HepG2 (cell line): ENCODE measurements around the gene CTSA. TPM values are rescaled to one million over a fixed set of nuclear protein-coding genes. Genes with fewer than 3 reads are reported as not detected.

ENCODE experiments used
- ETS1 ChIP-seq: sonication (generic); formaldehyde crosslinking; IDR thresholded peaks from 2 replicates; pipeline ENCODE4 v1.4.0; 2020; ENCODE audit warnings: missing genetic modification reagents
- FUBP1 ChIP-seq: sonication (generic); formaldehyde crosslinking; IDR thresholded peaks from 2 replicates; pipeline ENCODE4 v1.5.1; 2020; ENCODE audit warnings: missing genetic modification reagents, mild to moderate bottlenecking, borderline replicate concordance
- GATA4 ChIP-seq: sonication (generic); IDR thresholded peaks from 2 replicates; pipeline ENCODE4 v1.6.1; 2016; ENCODE audit warnings: antibody characterized with exemption, low read depth, borderline replicate concordance
- MAZ ChIP-seq, 2 experiments: sonication (generic) in 1 of 2; formaldehyde crosslinking in 1 of 2; IDR thresholded peaks; 2 replicates each; pipeline versions ENCODE4 v1.5.0 to v1.6.1; 2012 to 2020; ENCODE audit warnings: low read depth in 2 of 2, mild to moderate bottlenecking in 2 of 2, borderline replicate concordance in 1 of 2, improper control_type of control experiment in 1 of 2, low read length in 1 of 2, missing genetic modification reagents in 1 of 2, moderate library complexity in 1 of 2
- NFE2L2 ChIP-seq: fragments of 150-350 bp; IDR thresholded peaks from 2 replicates; pipeline ENCODE4 v1.6.1; 2014; ENCODE audit warnings: low read length
- NFYB ChIP-seq: sonication (generic); formaldehyde crosslinking; IDR thresholded peaks from 2 replicates; pipeline ENCODE4 v1.4.0; 2020; ENCODE audit warnings: missing genetic modification reagents
- NRL ChIP-seq: sonication (generic); formaldehyde crosslinking; IDR thresholded peaks from 2 replicates; pipeline ENCODE4 v1.5.0; 2020; ENCODE audit warnings: missing genetic modification reagents, mild to moderate bottlenecking, moderate library complexity, borderline replicate concordance
- RFX3 ChIP-seq: IDR thresholded peaks from 2 replicates; pipeline ENCODE4 v1.6.1; 2016; ENCODE audit warnings: missing biosample characterization, missing genetic modification reagents
- SKI ChIP-seq: fragments of 450-650 bp; IDR thresholded peaks from one replicate; pipeline ENCODE4 v1.6.1; 2018; ENCODE audit warnings: mild to moderate bottlenecking; ENCODE audit not compliant: partially characterized antibody
- SRY ChIP-seq: sonication (generic); formaldehyde crosslinking; IDR thresholded peaks from 2 replicates; pipeline ENCODE4 v1.8.0; 2022; ENCODE audit warnings: mild to moderate bottlenecking, missing genetic modification reagents
- UBTF ChIP-seq: sonication (generic); formaldehyde crosslinking; IDR thresholded peaks from 2 replicates; pipeline ENCODE4 v1.4.0; 2020; ENCODE audit warnings: mild to moderate bottlenecking, missing genetic modification reagents
- ZFP1 ChIP-seq: IDR thresholded peaks from 2 replicates; pipeline ENCODE4 v1.6.1; 2016
- ZFYVE20 ChIP-seq: sonication (generic); formaldehyde crosslinking; IDR thresholded peaks from 2 replicates; pipeline ENCODE4 v1.8.0; 2023; ENCODE audit warnings: low read depth, mild to moderate bottlenecking, moderate library complexity, missing genetic modification reagents, borderline replicate concordance
- ZNF142 ChIP-seq: sonication (generic); formaldehyde crosslinking; IDR thresholded peaks from 2 replicates; pipeline ENCODE4 v1.4.0; 2020; ENCODE audit warnings: missing genetic modification reagents
- ZNF207 ChIP-seq: fragments of 450-650 bp; IDR thresholded peaks from 2 replicates; pipeline ENCODE4 v1.6.1; 2016; ENCODE audit warnings: antibody characterized with exemption, borderline replicate concordance
- ZNF556 ChIP-seq: sonication (generic); formaldehyde crosslinking; IDR thresholded peaks from 2 replicates; pipeline ENCODE4 v1.4.0; 2020; ENCODE audit warnings: mild to moderate bottlenecking, missing genetic modification reagents, borderline replicate concordance
- polyA plus RNA-seq, 8 experiments: library from polyadenylated mRNA; depleted of rRNA in 3 of 8; stranded (reverse) in 7 of 8; unstranded in 1 of 8; fragments of >200 nt; fragmentation: Illumina TruSeq in 4 of 8; extraction: Trizol in 4 of 8; gene quantifications; 2 replicates each; pipeline versions ENCODE4 v1.2.1 to v1.2.3, GENCODE V29; 2011 to 2016; ENCODE audit warnings: low read depth in 4 of 8, missing spikeins in 1 of 8, mixed read lengths in 1 of 8; ENCODE audit not compliant: insufficient read depth in 1 of 8
- total RNA-seq, 5 experiments: library from RNA; depleted of rRNA; stranded (reverse); fragments of >200 nt; fragmentation: Illumina TruSeq; extraction: Trizol; gene quantifications; 2 replicates each; pipeline ENCODE4 v1.2.3, GENCODE V29; 2016; ENCODE audit warnings: low read depth in 1 of 5

Gene CTSA
- total and polyA plus RNA-seq, 2 of the 13 experiments (the other 11 are each of a cell fraction or from before 2014, with no cell fraction given), result 202 to 231 TPM

GRCh38 chr20:45890985-45891983 lies at the start of gene CTSA, which contains the start of gene NEURL2 (continued):
- TF ChIP-seq RFX3 (CRISPR knock-in tag) (peak; percentile 65), ZNF207 (no peak), SKI (peak; percentile 98), NFE2L2 (no peak; the same call in 1 of the 2 replicates), MAZ (IDR thresholded peaks at IDR 0.05; ENCODE audit: borderline replicate concordance, low read depth, low read length) (peak; percentile 80), MAZ (CRISPR knock-in tag; IDR thresholded peaks at IDR 0.05; ENCODE audit: low read depth) (peak; percentile 100), ZFP1 (peak; percentile 98), UBTF (peak; percentile 94), ETS1 (CRISPR knock-in tag) (peak; percentile 96; the same call in 1 of the 2 replicates), FUBP1 (CRISPR knock-in tag) (peak; percentile 98; the same call in 1 of the 2 replicates), ZNF556 (CRISPR knock-in tag) (peak; percentile 99), ZNF142 (CRISPR knock-in tag) (peak; percentile 80), ZFYVE20 (CRISPR knock-in tag) (peak; percentile 90), SRY (CRISPR knock-in tag) (peak; percentile 97), NFYB (CRISPR knock-in tag) (peak; percentile 52; the same call in 1 of the 2 replicates), GATA4 (peak; percentile 89), NRL (CRISPR knock-in tag) (peak; percentile 90; the same call in 1 of the 2 replicates)
